GM21447 (cell line): ENCODE data around the gene HBD.

Experiments
- ATAC-seq: cut with Tn5 transposase; IDR thresholded peaks from one replicate; pipeline ENCODE4 v1.9.1; 2021; ENCODE audit not compliant: unreplicated experiment

Gene HBD

GRCh38 chr11:5192738-5193137, 41.5 kb downstream of the HBD start:
- no peak for ATAC-seq

- ATAC-seq, result no peak
These were observed 46.1 kb downstream of the HBD start for GRCh38 chr11:5188201-5188600.
